Adipocyte (in vitro differentiated cells): ENCODE data around the gene KCNMA1.
A peak's percentile ranks its signal among the peaks of the same experiment; 100 is the strongest.

Experiments
- DNase-seq: peaks from one replicate; pipeline ENCODE4 v3.0.0-alpha.2; 2015; ENCODE audit warnings: low read depth
- H3K27me3 ChIP-seq: replicated peaks from 2 replicates; pipeline ENCODE4 v1.7.0; 2013; ENCODE audit warnings: mild to moderate bottlenecking, low read length, moderate library complexity; ENCODE audit not compliant: control insufficient read depth, insufficient read depth
- H3K36me3 ChIP-seq: 2 replicates; pipeline ENCODE4 v1.7.0; 2013; ENCODE audit warnings: low read length, mild to moderate bottlenecking, moderate library complexity; ENCODE audit not compliant: control insufficient read depth, insufficient read depth, severe bottlenecking
- H3K4me1 ChIP-seq: 2 replicates; pipeline ENCODE4 v1.7.0; 2013; ENCODE audit warnings: mild to moderate bottlenecking, low read length, moderate library complexity; ENCODE audit not compliant: control insufficient read depth, insufficient read depth
- H3K4me3 ChIP-seq: 2 replicates; pipeline ENCODE4 v1.7.0; 2013; ENCODE audit warnings: mild to moderate bottlenecking, low read length, moderate library complexity
- H3K9ac ChIP-seq: 2 replicates; pipeline ENCODE4 v1.7.0; 2013; ENCODE audit warnings: mild to moderate bottlenecking, low read length, moderate library complexity
- H3K9me3 ChIP-seq: 2 replicates; pipeline ENCODE4 v1.7.0; 2013; ENCODE audit warnings: mild to moderate bottlenecking, low read length, moderate library complexity; ENCODE audit not compliant: control insufficient read depth

The KCNMA1 gene

GRCh38 chr10:77512219-77512578 lies 125.4 kb downstream of the KCNMA1 start:
- Histone ChIP-seq H3K4me3 (no peak overlapping the region), H3K9me3 (no peaks in the 10 kb centered on the region), H3K9ac (no peak overlapping the region), H3K27me3 (no peaks in the 10 kb centered on the region), H3K36me3 (no peaks in the 10 kb centered on the region), H3K4me1 (peaks cover 30% of the 10 kb centered on the region)
- no peak for DNase-seq

GRCh38 chr10:77511498-77512218 lies 126.0 kb downstream of the KCNMA1 start:
- Histone ChIP-seq H3K36me3 (no peaks in the 10 kb centered on the region), H3K4me1 (peaks cover 36% of the 10 kb centered on the region), H3K9ac (no peak overlapping the region), H3K9me3 (no peaks in the 10 kb centered on the region), H3K27me3 (no peaks in the 10 kb centered on the region), H3K4me3 (no peak overlapping the region)
- no peak for DNase-seq

- peaks cover 45% of the 10 kb centered on the region for H3K4me1 ChIP-seq
- no peak for DNase-seq
- no peaks in the 10 kb centered on the region for H3K9me3 ChIP-seq
- no peak overlapping the region for H3K9ac ChIP-seq
- no peaks in the 10 kb centered on the region for H3K27me3 ChIP-seq
- no peak overlapping the region for H3K4me3 ChIP-seq
- no peaks in the 10 kb centered on the region for H3K36me3 ChIP-seq
Observed at GRCh38 chr10:77510695-77511094, 126.9 kb downstream of the KCNMA1 start.

GRCh38 chr10:77510294-77510693 lies 127.3 kb downstream of the KCNMA1 start:
- Histone ChIP-seq H3K9ac (no peak overlapping the region), H3K4me3 (no peak overlapping the region), H3K4me1 (peaks cover 49% of the 10 kb centered on the region), H3K9me3 (no peaks in the 10 kb centered on the region), H3K36me3 (no peaks in the 10 kb centered on the region), H3K27me3 (no peaks in the 10 kb centered on the region)
- no peak for DNase-seq

GRCh38 chr10:77509391-77509790 lies 128.2 kb downstream of the KCNMA1 start:
- Histone ChIP-seq H3K4me3 (no peak overlapping the region), H3K4me1 (peaks cover 58% of the 10 kb centered on the region), H3K9me3 (no peaks in the 10 kb centered on the region)

GRCh38 chr10:77507291-77507880 lies 130.2 kb downstream of the KCNMA1 start:
- Histone ChIP-seq H3K4me3 (no peak overlapping the region), H3K9ac (no peak overlapping the region), H3K4me1 (peaks cover 43% of the 10 kb centered on the region), H3K36me3 (no peaks in the 10 kb centered on the region), H3K9me3 (no peaks in the 10 kb centered on the region), H3K27me3 (no peaks in the 10 kb centered on the region)
- DNase-seq: peak; percentile 59

More at GRCh38 chr10:77509391-77509790, 128.2 kb downstream of the KCNMA1 start:
- Histone ChIP-seq H3K9ac (no peak overlapping the region), H3K27me3 (no peaks in the 10 kb centered on the region), H3K36me3 (no peaks in the 10 kb centered on the region)
- DNase-seq: no peak

GRCh38 chr10:77506517-77507200 lies 130.9 kb downstream of the KCNMA1 start:
- no peaks in the 10 kb centered on the region for H3K27me3 ChIP-seq
- no peak overlapping the region for H3K9ac ChIP-seq
- H3K4me1 ChIP-seq: peaks cover 41% of the 10 kb centered on the region
- no peak for DNase-seq
- H3K36me3 ChIP-seq: no peaks in the 10 kb centered on the region
- no peak overlapping the region for H3K4me3 ChIP-seq
- no peaks in the 10 kb centered on the region for H3K9me3 ChIP-seq

GRCh38 chr10:77505431-77506334 lies 131.9 kb downstream of the KCNMA1 start:
- DNase-seq: peak; percentile 71

GRCh38 chr10:77504873-77505257 lies 132.7 kb downstream of the KCNMA1 start:
- Histone ChIP-seq H3K4me3 (peak overlapping the region; percentile 20), H3K9ac (peak overlapping the region; percentile 16), H3K9me3 (no peaks in the 10 kb centered on the region), H3K4me1 (peaks cover 48% of the 10 kb centered on the region), H3K27me3 (no peaks in the 10 kb centered on the region), H3K36me3 (no peaks in the 10 kb centered on the region)
- DNase-seq: peak; percentile 44

More at GRCh38 chr10:77505431-77506334, 131.9 kb downstream of the KCNMA1 start:
- Histone ChIP-seq H3K36me3 (no peaks in the 10 kb centered on the region), H3K4me3 (peak overlapping the region; percentile 20), H3K9me3 (no peaks in the 10 kb centered on the region), H3K27me3 (no peaks in the 10 kb centered on the region), H3K9ac (peak overlapping the region; percentile 16), H3K4me1 (peaks cover 48% of the 10 kb centered on the region)

GRCh38 chr10:77504196-77504872 lies 133.3 kb downstream of the KCNMA1 start:
- Histone ChIP-seq H3K4me3 (no peak overlapping the region), H3K27me3 (no peaks in the 10 kb centered on the region), H3K9me3 (no peaks in the 10 kb centered on the region), H3K36me3 (no peaks in the 10 kb centered on the region), H3K9ac (no peak overlapping the region), H3K4me1 (peaks cover 48% of the 10 kb centered on the region)
- peak; percentile 73 for DNase-seq
